Measurements from ENCODE around the gene ETF1.

Gene ETF1

GRCh38 chr5:138470322-138471051, 72.5 kb downstream of the ETF1 start:
- TF ChIP-seq, protein P1, sequence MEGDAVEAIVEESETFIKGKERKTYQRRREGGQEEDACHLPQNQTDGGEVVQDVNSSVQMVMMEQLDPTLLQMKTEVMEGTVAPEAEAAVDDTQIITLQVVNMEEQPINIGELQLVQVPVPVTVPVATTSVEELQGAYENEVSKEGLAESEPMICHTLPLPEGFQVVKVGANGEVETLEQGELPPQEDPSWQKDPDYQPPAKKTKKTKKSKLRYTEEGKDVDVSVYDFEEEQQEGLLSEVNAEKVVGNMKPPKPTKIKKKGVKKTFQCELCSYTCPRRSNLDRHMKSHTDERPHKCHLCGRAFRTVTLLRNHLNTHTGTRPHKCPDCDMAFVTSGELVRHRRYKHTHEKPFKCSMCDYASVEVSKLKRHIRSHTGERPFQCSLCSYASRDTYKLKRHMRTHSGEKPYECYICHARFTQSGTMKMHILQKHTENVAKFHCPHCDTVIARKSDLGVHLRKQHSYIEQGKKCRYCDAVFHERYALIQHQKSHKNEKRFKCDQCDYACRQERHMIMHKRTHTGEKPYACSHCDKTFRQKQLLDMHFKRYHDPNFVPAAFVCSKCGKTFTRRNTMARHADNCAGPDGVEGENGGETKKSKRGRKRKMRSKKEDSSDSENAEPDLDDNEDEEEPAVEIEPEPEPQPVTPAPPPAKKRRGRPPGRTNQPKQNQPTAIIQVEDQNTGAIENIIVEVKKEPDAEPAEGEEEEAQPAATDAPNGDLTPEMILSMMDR (IDR thresholded peaks at IDR 0.05; ENCODE audit: low read depth, low read length): no peak
- TF ChIP-seq MAX (IDR thresholded peaks at IDR 0.05; ENCODE audit: low read depth, low read length) (no peak), MYC (IDR thresholded peaks at IDR 0.05; ENCODE audit: low read depth, low read length) (no peak), POLR2A (IDR thresholded peaks at IDR 0.05; ENCODE audit: extremely low read depth, insufficient read length) (no peak)
- H3K4me3 ChIP-seq (ENCODE audit: low read depth, low read length): no peak overlapping the region
- DNase-seq (ENCODE audit: low read depth): no peak

DNA sequence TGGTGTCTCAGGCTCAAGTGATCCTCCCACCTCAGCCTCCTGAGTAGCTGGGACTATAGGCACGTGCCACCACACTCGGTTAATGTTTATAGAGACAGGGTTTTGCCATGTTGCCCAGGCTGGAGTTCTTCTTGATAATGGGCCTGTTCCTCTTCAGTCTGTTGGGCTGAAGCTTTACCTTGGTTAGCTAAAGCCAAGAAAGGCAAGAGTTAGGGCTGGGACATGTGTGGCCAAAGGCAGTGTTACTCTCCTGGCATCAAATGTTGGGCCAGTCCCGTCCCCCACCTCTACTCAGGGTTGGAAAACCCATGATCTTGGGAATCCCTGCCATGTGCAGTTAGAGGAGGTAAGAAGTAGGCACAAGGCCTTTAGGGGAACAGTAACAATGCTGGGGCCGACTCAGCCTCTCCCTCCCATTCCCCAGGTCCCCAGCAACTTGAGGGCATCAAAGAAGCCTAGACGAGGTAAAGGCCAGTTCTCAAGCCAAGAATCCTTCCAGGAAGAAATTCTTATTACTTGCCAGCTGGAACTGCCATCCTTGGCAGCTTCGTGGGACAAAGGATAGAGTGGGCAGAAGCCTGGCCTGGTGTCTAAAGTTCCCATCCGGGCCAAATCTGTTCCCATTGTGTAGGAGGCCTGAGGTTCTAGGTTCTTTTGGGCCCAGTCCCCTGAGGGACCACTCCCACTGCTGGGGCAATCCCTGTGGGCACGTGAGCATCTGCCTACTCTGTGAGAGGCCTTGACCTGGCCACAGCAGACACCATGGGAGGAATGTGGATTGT, 73.3 kb downstream of the ETF1 start:
- no peak for DNase-seq (ENCODE audit: low read depth)
- TF ChIP-seq, protein P1 (IDR thresholded peaks at IDR 0.05; ENCODE audit: low read depth, low read length): no peak
- peak; percentile 38 for TF ChIP-seq POLR2A (IDR thresholded peaks at IDR 0.05; ENCODE audit: extremely low read depth, insufficient read length)
- TF ChIP-seq MAX (IDR thresholded peaks at IDR 0.05; ENCODE audit: low read depth, low read length): no peak

DNA sequence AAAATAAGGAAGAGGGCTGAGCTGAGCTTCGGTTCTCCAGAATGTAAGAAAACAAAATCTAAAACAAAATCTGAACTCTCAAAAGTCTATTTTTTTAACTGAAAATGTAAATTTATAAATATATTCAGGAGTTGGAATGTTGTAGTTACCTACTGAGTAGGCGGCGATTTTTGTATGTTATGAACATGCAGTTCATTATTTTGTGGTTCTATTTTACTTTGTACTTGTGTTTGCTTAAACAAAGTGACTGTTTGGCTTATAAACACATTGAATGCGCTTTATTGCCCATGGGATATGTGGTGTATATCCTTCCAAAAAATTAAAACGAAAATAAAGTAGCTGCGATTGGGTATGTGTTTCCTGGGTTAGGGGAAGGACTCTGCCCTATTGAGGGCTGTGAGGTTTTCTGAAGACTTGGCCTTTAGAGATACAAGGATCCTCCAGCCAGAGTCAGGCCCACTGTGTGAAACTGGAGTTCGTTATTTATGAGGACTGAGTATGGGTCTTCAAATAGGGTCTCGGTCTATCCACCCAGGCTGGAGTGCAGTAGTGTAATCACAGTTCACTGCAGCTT, 74.0 kb downstream of the ETF1 start:
- no peak for DNase-seq (ENCODE audit: low read depth)
- TF ChIP-seq POLR2A (IDR thresholded peaks at IDR 0.05; ENCODE audit: extremely low read depth, insufficient read length) (no peak), MYC (IDR thresholded peaks at IDR 0.05; ENCODE audit: low read depth, low read length) (no peak), MAX (IDR thresholded peaks at IDR 0.05; ENCODE audit: low read depth, low read length) (no peak)
- TF ChIP-seq, protein P1 (IDR thresholded peaks at IDR 0.05; ENCODE audit: low read depth, low read length): no peak
- H3K4me3 ChIP-seq (ENCODE audit: low read depth, low read length): no peak overlapping the region

More for the DNA sequence above, 73.3 kb downstream of the ETF1 start:
- H3K4me3 ChIP-seq (ENCODE audit: low read depth, low read length): no peak overlapping the region

DNA sequence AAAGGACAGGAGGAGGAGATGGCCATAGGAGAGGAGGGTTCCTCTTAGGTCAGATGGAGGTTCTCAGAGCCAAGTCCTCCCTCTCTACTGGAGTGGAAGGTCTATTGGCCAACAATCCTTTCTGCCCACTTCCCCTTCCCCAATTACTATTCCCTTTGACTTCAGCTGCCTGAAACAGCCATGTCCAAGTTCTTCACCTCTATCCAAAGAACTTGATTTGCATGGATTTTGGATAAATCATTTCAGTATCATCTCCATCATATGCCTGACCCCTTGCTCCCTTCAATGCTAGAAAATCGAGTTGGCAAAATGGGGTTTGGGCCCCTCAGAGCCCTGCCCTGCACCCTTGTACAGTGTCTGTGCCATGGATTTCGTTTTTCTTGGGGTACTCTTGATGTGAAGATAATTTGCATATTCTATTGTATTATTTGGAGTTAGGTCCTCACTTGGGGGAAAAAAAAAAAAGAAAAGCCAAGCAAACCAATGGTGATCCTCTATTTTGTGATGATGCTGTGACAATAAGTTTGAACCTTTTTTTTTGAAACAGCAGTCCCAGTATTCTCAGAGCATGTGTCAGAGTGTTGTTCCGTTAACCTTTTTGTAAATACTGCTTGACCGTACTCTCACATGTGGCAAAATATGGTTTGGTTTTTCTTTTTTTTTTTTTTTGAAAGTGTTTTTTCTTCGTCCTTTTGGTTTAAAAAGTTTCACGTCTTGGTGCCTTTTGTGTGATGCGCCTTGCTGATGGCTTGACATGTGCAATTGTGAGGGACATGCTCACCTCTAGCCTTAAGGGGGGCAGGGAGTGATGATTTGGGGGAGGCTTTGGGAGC, 74.7 kb downstream of the ETF1 start:
- DNase-seq (ENCODE audit: low read depth): peak; percentile 39
- TF ChIP-seq, protein P1 (IDR thresholded peaks at IDR 0.05; ENCODE audit: low read depth, low read length): no peak
- no peak for TF ChIP-seq MYC (IDR thresholded peaks at IDR 0.05; ENCODE audit: low read depth, low read length)
- TF ChIP-seq POLR2A (IDR thresholded peaks at IDR 0.05; ENCODE audit: extremely low read depth, insufficient read length): no peak
- TF ChIP-seq MAX (IDR thresholded peaks at IDR 0.05; ENCODE audit: low read depth, low read length): no peak
- H3K4me3 ChIP-seq (ENCODE audit: low read depth, low read length): no peak overlapping the region

- TF ChIP-seq MAX (IDR thresholded peaks at IDR 0.05; ENCODE audit: low read depth, low read length): no peak
- no peak for TF ChIP-seq POLR2A (IDR thresholded peaks at IDR 0.05; ENCODE audit: extremely low read depth, insufficient read length)
- TF ChIP-seq, protein P1 (IDR thresholded peaks at IDR 0.05; ENCODE audit: low read depth, low read length): no peak
- no peak for TF ChIP-seq MYC (IDR thresholded peaks at IDR 0.05; ENCODE audit: low read depth, low read length)
- DNase-seq (ENCODE audit: low read depth): no peak
- H3K4me3 ChIP-seq (ENCODE audit: low read depth, low read length): no peak overlapping the region
These were observed 75.3 kb downstream of the ETF1 start for GRCh38 chr5:138467711-138468132.

All from NB4 (cell line).